GM23248 (cell line): ENCODE results near the gene GJA9. TPM values are rescaled to one million over a fixed set of nuclear protein-coding genes. Genes with fewer than 3 reads are reported as not detected.

Experiments
- DNase-seq: peaks from one replicate; pipeline ENCODE4 v3.0.0-alpha.2; 2015
- H2AFZ ChIP-seq: fragments of 200-600 bp; sonication (generic); 2 replicates; pipeline ENCODE4 v1.6.1; 2016; ENCODE audit warnings: antibody characterized with exemption
- H3F3A ChIP-seq: fragments of 200-600 bp; sonication (generic); 2 replicates; pipeline ENCODE4 v1.6.1; 2016; ENCODE audit warnings: mild to moderate bottlenecking, antibody characterized with exemption, mixed run types; ENCODE audit not compliant: insufficient read depth
- H3K27ac ChIP-seq: fragments of 200-600 bp; sonication (generic); 2 replicates; pipeline ENCODE4 v1.5.1; 2016; ENCODE audit warnings: mild to moderate bottlenecking
- H3K27me3 ChIP-seq: fragments of 200-600 bp; sonication (generic); replicated peaks from 2 replicates; pipeline ENCODE4 v1.6.1; 2016; ENCODE audit warnings: mild to moderate bottlenecking; ENCODE audit not compliant: insufficient read depth
- H3K36me3 ChIP-seq: fragments of 200-600 bp; sonication (generic); 2 replicates; pipeline ENCODE4 v1.6.1; 2016; ENCODE audit warnings: low read depth, mild to moderate bottlenecking
- H3K4me1 ChIP-seq: fragments of 200-600 bp; sonication (generic); 2 replicates; pipeline ENCODE4 v1.6.1; 2016; ENCODE audit warnings: mild to moderate bottlenecking; ENCODE audit not compliant: insufficient read depth
- H3K4me2 ChIP-seq: fragments of 200-600 bp; sonication (generic); one replicate; pipeline ENCODE4 v1.6.1; 2016; ENCODE audit warnings: mild to moderate bottlenecking; ENCODE audit not compliant: unreplicated experiment
- H3K4me3 ChIP-seq: fragments of 200-600 bp; sonication (generic); 2 replicates; pipeline ENCODE4 v1.5.1; 2016; ENCODE audit warnings: mild to moderate bottlenecking
- H3K79me2 ChIP-seq: fragments of 200-600 bp; sonication (generic); 2 replicates; pipeline ENCODE4 v1.6.1; 2016; ENCODE audit warnings: mild to moderate bottlenecking; ENCODE audit not compliant: insufficient read depth
- H3K9ac ChIP-seq: fragments of 200-600 bp; sonication (generic); 2 replicates; pipeline ENCODE4 v1.6.1; 2016; ENCODE audit warnings: mild to moderate bottlenecking
- H3K9me2 ChIP-seq: fragments of 200-600 bp; sonication (generic); 2 replicates; pipeline ENCODE4 v1.6.1; 2016; ENCODE audit warnings: mixed run types, mild to moderate bottlenecking, moderate library complexity; ENCODE audit not compliant: insufficient read depth
- H3K9me3 ChIP-seq: fragments of 200-600 bp; sonication (generic); one replicate; pipeline ENCODE4 v1.6.1; 2017; ENCODE audit warnings: low read depth
- H4K20me1 ChIP-seq: fragments of 200-600 bp; sonication (generic); 2 replicates; pipeline ENCODE4 v1.6.0; 2016; ENCODE audit not compliant: insufficient read depth
- EZH2 ChIP-seq: fragments of 200-600 bp; sonication (generic); IDR thresholded peaks from 2 replicates; pipeline ENCODE4 v1.6.1; 2018; ENCODE audit warnings: antibody characterized with exemption, mild to moderate bottlenecking; ENCODE audit not compliant: insufficient read depth, poor library complexity, severe bottlenecking
- EZH2phosphoT487 ChIP-seq: fragments of 200-600 bp; sonication (generic); IDR thresholded peaks from 2 replicates; pipeline ENCODE4 v1.6.1; 2018; ENCODE audit warnings: antibody characterized with exemption, moderate library complexity, mild to moderate bottlenecking, low read depth; ENCODE audit not compliant: insufficient read depth
- WGBS, 2 experiments: methylation state at CpG; one replicate each; pipeline ENCODE4 v1.1.6; 2015 to 2017; ENCODE audit warnings: low lambda C conversion rate in 2 of 2, low coverage in 1 of 2; ENCODE audit errors: missing lambda C conversion rate in 2 of 2; 5-methylcytosine and 5-hydroxymethylcytosine counted together
- in situ Hi-C: fragments of 300-500 bp; cut with MboI; formaldehyde crosslinking; loops from 2 replicates; pipeline ENCODE4 v1.15.0; 2020
- polyA plus RNA-seq: library from polyadenylated mRNA; unstranded; fragments of >200 nt; fragmentation: Nextera tagmentation; extraction: Ambion mirVana; gene quantifications from 2 replicates; pipeline ENCODE4 v1.2.1, GENCODE V29; 2016
- total RNA-seq: library from RNA; depleted of rRNA; stranded (reverse); fragments of >200 nt; shearing (Covaris generic); gene quantifications from 2 replicates; pipeline ENCODE4 v1.2.3, GENCODE V29; 2014

GJA9 gene
- total and polyA plus RNA-seq, 2 experiments from 2014 or later: 0.11 TPM; not detected in 1

GRCh38 chr1:38872401-38873026, 8.9 kb downstream of the GJA9 start:
- Histone ChIP-seq H3K27ac (peak overlapping the region; percentile 5; the same call in 1 of the 2 replicates), H3F3A (no peaks in the 10 kb centered on the region), H2AFZ (peak overlapping the region; percentile 98), H3K27me3 (no peaks in the 10 kb centered on the region), H3K9ac (peak overlapping the region; percentile 83), H3K4me2 (peak overlapping the region; percentile 92), H3K36me3 (no peaks in the 10 kb centered on the region), H3K4me3 (peak overlapping the region; percentile 97), H3K4me1 (peaks cover 15% of the 10 kb centered on the region), H3K9me3 (no peaks in the 10 kb centered on the region), H3K79me2 (peaks cover 68% of the 10 kb centered on the region), H3K9me2 (no peaks in the 10 kb centered on the region), H4K20me1 (no peaks in the 10 kb centered on the region)
- TF ChIP-seq EZH2 (no peak), EZH2phosphoT487 (no peak)
- 8 to 10% methylated on average over 14 to 18 of the region's 25 CpGs for WGBS, 2 experiments
- peak; percentile 70 for DNase-seq
- in situ Hi-C loops: no loop called here

GRCh38 chr1:38870996-38871395, 10.4 kb downstream of the GJA9 start:
- H3K27ac ChIP-seq: no peak overlapping the region
- 90 to 94% methylated on average over 8 of the region's 8 CpGs for WGBS, 2 experiments
- H3K9ac ChIP-seq: no peak overlapping the region
- H3K9me2 ChIP-seq: no peaks in the 10 kb centered on the region
- no peaks in the 10 kb centered on the region for H3K27me3 ChIP-seq
- no peak for DNase-seq
- H2AFZ ChIP-seq: no peak overlapping the region
- no peak overlapping the region for H3K4me2 ChIP-seq
- H3F3A ChIP-seq: no peaks in the 10 kb centered on the region
- TF ChIP-seq EZH2phosphoT487: no peak
- no peak for TF ChIP-seq EZH2
- H3K79me2 ChIP-seq: peaks cover 82% of the 10 kb centered on the region
- in situ Hi-C loops: no loop called here
- no peaks in the 10 kb centered on the region for H3K36me3 ChIP-seq
- H3K4me3 ChIP-seq: no peak overlapping the region
- H3K9me3 ChIP-seq: no peaks in the 10 kb centered on the region
- H4K20me1 ChIP-seq: no peaks in the 10 kb centered on the region
- H3K4me1 ChIP-seq: peaks cover 15% of the 10 kb centered on the region

DNA sequence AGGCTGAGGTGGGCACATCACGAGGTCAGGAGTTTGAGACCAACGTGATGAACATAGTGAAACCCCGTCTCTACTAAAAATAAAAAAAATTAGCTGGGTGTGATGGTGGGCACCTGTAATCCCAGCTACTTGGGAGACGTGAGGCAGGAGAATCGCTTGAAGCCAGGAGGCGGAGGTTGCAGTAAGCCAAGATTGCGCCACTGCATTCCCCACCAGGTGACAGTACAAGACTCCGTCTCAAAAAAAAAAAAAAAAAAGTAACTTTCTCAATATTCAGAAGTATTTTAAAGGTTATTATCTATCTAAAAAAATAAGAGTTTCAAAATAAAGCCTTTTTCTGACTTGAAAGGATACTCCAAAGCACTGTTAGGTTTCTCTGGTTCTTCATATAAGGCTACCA, 14.2 kb downstream of the GJA9 start:
- no peak overlapping the region for H3K4me3 ChIP-seq
- H3K4me2 ChIP-seq: no peak overlapping the region
- H3K27ac ChIP-seq: no peak overlapping the region
- peaks cover 71% of the 10 kb centered on the region for H3K79me2 ChIP-seq
- no peaks in the 10 kb centered on the region for H3F3A ChIP-seq
- no peak for TF ChIP-seq EZH2
- TF ChIP-seq EZH2phosphoT487: no peak
- H3K36me3 ChIP-seq: peaks cover 8% of the 10 kb centered on the region; the same call in 1 of the 2 replicates
- H3K9me3 ChIP-seq: no peaks in the 10 kb centered on the region
- no peak overlapping the region for H2AFZ ChIP-seq
- WGBS, 2 experiments: 97 to 99% methylated on average over 8 of the region's 8 CpGs
- H4K20me1 ChIP-seq: no peaks in the 10 kb centered on the region
- no peak for DNase-seq
- H3K4me1 ChIP-seq: peaks cover 7% of the 10 kb centered on the region
- no peaks in the 10 kb centered on the region for H3K27me3 ChIP-seq
- H3K9me2 ChIP-seq: no peaks in the 10 kb centered on the region
- in situ Hi-C loops: loop anchor here (10.0 kb wide), 1 partner anchor 218 kb away; no protein-coding TSS in a partner anchor
- H3K9ac ChIP-seq: no peak overlapping the region

- TF ChIP-seq EZH2phosphoT487 (no peak), EZH2 (no peak)
- in situ Hi-C loops: loop anchor here (10.0 kb wide), 1 partner anchor 220 kb away; no protein-coding TSS in a partner anchor
- Histone ChIP-seq H3K4me1 (0 out of 2 replicates have a peak, but pooled peaks cover 5% of the 10 kb centered on the region), H3K79me2 (peaks cover 68% of the 10 kb centered on the region), H3K27ac (no peak overlapping the region), H3K9me3 (no peaks in the 10 kb centered on the region), H3F3A (no peaks in the 10 kb centered on the region), H4K20me1 (no peaks in the 10 kb centered on the region), H3K9ac (no peak overlapping the region), H3K9me2 (no peaks in the 10 kb centered on the region), H3K36me3 (peaks cover 8% of the 10 kb centered on the region; the same call in 1 of the 2 replicates), H3K27me3 (no peaks in the 10 kb centered on the region), H3K4me2 (no peak overlapping the region), H3K4me3 (no peak overlapping the region), H2AFZ (no peak overlapping the region)
- 61 to 73% methylated on average over 4 of the region's 4 CpGs for WGBS, 2 experiments
- DNase-seq: no peak
Measured at GRCh38 chr1:38865112-38865715, 16.2 kb downstream of the GJA9 start.
